Stimulated activated CD4-positive, alpha-beta T cell treated with anti-CD3 and anti-CD28 coated beads, Interleukin-2, amount 100 ng/mL, for 48 hours (primary cell): ENCODE data around the gene CCL25.
"Not testable (repeated sequence)": the region's sequence is repeated elsewhere in the genome, so short reads cannot be mapped to it uniquely, and the experiment has no call there.

Experiments used
- DNase-seq, 2 donors: peaks; one replicate each; pipeline ENCODE4 v3.0.0-alpha.2; 2020

Gene CCL25

GRCh38 chr19:8086849-8087248 is 34.3 kb downstream of the CCL25 start:
- DNase-seq = no peak

GRCh38 chr19:8087876-8088275 is 35.3 kb downstream of the CCL25 start:
- no peak for DNase-seq

- no peak for DNase-seq
These were observed 36.4 kb downstream of the CCL25 start for GRCh38 chr19:8088752-8089663.

GRCh38 chr19:8089664-8090601 is 37.4 kb downstream of the CCL25 start:
- no peak for DNase-seq

GRCh38 chr19:8090950-8091349 is 38.4 kb downstream of the CCL25 start:
- no peak for DNase-seq

- no peak for DNase-seq
These were observed 41.2 kb downstream of the CCL25 start for GRCh38 chr19:8093740-8094139.

GRCh38 chr19:8094336-8094735 is 41.8 kb downstream of the CCL25 start:
- no peak for DNase-seq

GRCh38 chr19:8095354-8095886 is 42.9 kb downstream of the CCL25 start:
- DNase-seq = no peak

GRCh38 chr19:8096071-8096470 is 43.5 kb downstream of the CCL25 start:
- DNase-seq = no peak

GRCh38 chr19:8097198-8097597 is 44.6 kb downstream of the CCL25 start:
- DNase-seq = no peak

GRCh38 chr19:8097681-8098567 is 45.4 kb downstream of the CCL25 start:
- no peak for DNase-seq

GRCh38 chr19:8101311-8101710 is 48.8 kb downstream of the CCL25 start:
- DNase-seq = no peak

GRCh38 chr19:8101910-8102309 is 49.4 kb downstream of the CCL25 start:
- not testable (repeated sequence) for DNase-seq

- no peak for DNase-seq
These were observed 52.9 kb downstream of the CCL25 start for GRCh38 chr19:8105471-8105870.

- no peak for DNase-seq
These were observed 54.8 kb downstream of the CCL25 start for GRCh38 chr19:8107301-8107903.

GRCh38 chr19:8108560-8109445 is 56.2 kb downstream of the CCL25 start:
- DNase-seq = no peak

- DNase-seq = no peak
These were observed 56.9 kb downstream of the CCL25 start for GRCh38 chr19:8109455-8109854.

GRCh38 chr19:8109890-8110662 is 57.5 kb downstream of the CCL25 start:
- DNase-seq = no peak

GRCh38 chr19:8110931-8111330 is 58.4 kb downstream of the CCL25 start:
- no peak for DNase-seq

GRCh38 chr19:8111376-8111775 is 58.8 kb downstream of the CCL25 start:
- no peak for DNase-seq
